HG02678 (cell line): ENCODE measurements around the gene SLC5A10.

Experiments
- ATAC-seq: cut with Tn5 transposase; IDR thresholded peaks from one replicate; pipeline ENCODE4 v1.9.1; 2021; ENCODE audit warnings: mild to moderate bottlenecking, moderate library complexity; ENCODE audit not compliant: unreplicated experiment

The SLC5A10 gene

GRCh38 chr17:18963126-18964017 is 11.4 kb downstream of the SLC5A10 start:
- no peak for ATAC-seq

DNA sequence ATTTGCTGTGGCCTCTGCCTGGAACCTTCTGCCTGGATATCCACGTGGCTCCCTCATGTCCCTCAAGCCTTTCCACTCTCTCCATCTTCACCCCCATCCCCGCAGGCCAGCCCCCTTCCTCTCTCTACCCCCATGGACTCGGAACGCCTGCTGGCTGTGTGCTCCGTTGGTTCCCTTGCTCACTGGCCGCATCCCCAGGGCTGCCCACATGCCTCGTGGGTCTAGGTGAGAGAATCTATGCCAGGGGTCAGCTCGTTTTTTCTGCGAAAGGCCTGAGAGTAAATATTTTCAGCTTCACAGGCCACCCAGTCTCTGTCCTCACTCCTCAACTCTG is 12.0 kb downstream of the SLC5A10 start:
- ATAC-seq = no peak

DNA sequence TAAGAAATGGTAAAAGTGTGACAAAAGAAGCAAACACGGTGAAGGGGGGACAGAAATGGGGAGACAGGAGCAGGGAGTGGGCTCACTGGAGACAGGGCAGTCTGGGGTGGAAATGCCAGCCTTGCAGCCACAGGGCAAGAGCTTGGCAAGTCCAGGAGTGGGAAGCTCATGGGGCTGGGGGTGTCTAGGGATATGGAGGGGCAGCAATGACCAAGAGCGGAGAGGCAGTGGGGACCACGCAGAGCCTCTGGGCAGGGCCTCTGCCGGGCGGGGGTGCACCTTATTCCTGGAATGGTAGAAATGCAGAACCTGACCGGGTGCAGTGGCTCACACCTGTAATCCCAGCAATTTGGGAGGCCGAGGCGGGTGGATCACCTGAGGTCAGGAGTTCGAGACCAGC is 12.6 kb downstream of the SLC5A10 start:
- no peak for ATAC-seq

DNA sequence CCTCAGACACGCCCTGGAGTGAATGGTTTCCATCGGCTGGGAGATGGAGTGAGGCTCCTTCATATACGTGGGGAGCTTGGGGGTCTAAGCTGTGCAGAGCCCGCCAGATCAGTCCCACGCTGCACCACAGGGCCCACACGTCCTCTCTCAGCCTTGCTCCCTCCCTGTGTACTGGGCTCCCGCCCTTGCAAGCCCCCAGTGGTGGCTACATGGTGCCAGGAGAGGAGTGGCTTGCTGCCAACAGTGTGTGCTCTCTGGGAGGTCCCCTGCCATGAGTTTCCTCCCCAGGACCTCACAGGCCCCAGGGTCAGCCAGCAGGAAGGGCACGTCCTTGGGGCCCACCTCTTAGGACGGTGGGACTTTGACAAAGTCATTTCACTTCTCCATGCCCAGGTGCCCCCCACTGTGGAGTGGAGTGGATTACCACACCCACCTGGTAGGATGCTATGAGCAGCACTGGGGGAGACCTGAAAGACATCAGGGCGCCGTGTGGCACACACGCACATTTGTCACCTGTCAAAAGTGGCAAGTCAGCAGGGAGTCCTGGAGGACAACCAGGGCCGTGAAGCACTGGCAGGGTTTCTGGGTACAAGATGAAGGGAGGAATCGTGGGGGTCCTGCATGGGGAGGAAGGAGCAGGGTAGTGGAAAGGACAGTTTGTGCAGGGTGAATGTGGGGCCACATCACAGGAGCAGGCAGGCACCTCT is 13.7 kb downstream of the SLC5A10 start:
- ATAC-seq = no peak

GRCh38 chr17:18966831-18967624 is 15.1 kb downstream of the SLC5A10 start:
- ATAC-seq = no peak

DNA sequence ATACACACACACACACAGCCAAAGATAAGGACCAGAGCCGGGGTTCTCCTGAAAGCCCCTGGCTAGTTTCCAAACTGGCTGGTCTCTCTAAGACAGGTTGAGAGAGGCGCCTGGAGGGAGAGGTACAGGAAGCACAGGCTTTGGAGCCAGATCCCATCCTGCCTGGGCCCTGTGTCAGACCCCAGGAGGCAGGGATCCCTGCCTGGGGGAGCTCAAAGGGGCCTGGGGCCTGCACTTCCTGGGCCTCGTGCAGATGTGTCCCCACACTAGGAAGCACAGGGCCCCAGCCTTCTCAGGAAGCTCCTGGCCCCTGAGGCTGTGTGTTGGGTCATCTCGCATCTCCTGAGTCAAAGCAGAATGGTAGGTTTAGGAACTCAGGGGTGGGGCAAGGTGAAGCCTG is 16.0 kb downstream of the SLC5A10 start:
- no peak for ATAC-seq

- ATAC-seq = no peak
Measured at GRCh38 chr17:18968345-18968744, 16.4 kb downstream of the SLC5A10 start.

- no peak for ATAC-seq
Measured at GRCh38 chr17:18968945-18969887, 17.3 kb downstream of the SLC5A10 start.

- no peak for ATAC-seq
Measured at GRCh38 chr17:18970582-18971480, 18.9 kb downstream of the SLC5A10 start.

DNA sequence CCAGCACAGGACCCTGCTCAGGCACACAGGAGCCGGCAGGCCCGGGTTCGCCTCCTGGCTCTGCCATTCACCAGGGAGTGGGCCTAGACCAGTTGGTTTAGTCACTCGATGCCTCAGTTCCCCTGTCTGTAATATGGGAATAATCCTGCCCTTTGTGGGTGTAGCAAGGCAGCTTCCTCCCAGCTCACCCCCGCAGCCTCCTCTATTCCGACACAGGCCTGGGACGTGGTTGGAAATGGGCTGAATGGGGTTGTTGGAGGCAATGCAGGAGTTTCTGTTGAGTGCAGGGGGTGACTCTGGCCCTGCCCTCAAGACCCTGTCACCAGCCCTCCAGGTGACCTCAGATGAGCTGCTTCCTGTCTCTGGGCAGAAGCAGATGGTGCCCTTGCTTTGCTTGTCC is 19.8 kb downstream of the SLC5A10 start:
- no peak for ATAC-seq

DNA sequence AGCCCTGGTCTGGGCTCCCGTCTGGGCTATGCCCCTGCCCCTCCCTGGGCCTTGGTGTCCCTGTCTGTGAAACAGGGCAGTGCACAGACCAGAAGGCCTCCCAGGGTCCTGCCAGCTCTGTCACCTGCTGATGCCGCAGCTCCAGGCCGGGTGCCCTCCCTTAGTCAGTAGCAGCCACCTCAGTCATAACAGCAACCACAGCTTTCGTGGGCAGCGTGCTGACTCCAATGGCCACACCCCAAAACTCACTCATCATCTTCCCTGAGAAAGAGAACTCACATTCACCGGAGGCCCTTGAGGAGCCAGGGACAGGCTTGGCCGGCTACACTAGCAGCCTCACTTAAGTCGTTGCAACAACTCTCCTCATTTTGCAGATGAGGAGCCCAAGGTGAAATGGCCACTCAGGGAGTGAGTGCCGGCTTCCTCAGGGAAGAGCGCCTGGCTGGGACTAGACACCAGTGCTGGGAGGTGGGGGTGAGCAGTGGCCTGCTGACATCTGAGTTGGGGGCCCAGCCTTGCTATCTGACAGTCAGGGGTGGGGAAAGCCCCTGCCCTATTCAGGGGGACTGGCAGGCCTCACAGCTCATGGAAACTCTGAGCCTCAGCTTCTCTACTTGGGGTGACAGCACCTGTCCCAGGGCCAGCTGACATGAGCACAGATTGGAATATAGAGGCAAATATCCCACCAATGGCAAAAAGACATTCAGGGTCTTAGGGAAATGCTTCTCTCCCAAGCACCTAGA is 22.6 kb downstream of the SLC5A10 start:
- no peak for ATAC-seq

DNA sequence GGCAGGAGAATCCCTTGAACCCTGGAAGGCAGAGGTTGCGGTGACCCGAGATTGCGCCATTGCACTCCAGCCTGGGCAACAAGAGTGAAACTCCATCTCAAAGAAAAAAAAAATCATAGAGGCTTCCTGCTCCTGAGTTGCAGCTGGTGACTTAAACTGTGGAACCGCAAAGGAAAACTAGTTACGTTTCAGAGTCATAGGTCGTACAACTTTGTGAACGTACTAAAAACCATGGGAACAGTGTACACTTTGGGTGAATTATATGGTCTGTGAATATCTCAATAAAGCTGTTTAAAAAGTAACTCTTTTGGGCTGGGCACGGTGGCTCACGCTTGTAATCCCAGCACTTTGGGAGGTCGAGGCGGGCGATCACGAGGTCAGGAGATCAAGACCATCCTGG is 23.6 kb downstream of the SLC5A10 start:
- ATAC-seq = no peak

DNA sequence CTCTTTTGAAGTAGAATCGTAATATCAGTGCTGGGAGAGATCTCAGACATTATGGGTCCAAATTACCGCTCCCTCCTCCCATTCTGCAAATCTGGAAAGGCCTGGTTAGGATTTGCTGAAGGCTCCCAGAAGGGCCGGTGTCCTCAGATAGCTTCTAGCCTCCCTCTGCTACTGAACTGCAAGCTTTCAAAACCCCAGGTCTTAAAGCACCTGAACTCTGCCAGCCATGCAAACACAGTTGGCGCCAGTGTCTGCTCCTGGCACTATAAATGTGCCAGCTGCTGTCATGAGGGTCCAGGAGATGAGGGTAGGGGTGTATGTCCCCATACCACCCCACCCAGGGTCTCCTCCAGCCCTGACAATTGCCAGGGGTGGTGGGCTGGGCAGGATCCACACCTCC is 24.2 kb downstream of the SLC5A10 start:
- no peak for ATAC-seq

DNA sequence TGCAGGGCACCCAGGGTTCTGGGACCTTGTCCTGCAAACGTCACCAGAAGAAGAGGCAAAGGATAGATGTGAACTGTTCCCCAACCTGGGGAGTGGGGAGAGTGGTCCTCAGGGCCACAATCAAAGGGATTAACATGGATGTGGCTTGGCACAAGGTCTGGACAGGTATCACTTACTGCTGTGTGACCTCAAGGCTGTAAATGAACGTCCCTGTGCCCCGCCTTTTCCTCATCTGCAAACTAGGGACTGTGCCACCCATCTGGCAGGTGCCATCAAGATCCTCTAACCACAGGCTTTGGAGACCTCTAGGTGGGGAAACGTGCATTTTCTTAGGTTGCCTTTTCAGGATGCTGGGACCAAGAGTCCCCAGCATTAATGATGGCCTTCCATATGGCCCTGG is 25.1 kb downstream of the SLC5A10 start:
- no peak for ATAC-seq

DNA sequence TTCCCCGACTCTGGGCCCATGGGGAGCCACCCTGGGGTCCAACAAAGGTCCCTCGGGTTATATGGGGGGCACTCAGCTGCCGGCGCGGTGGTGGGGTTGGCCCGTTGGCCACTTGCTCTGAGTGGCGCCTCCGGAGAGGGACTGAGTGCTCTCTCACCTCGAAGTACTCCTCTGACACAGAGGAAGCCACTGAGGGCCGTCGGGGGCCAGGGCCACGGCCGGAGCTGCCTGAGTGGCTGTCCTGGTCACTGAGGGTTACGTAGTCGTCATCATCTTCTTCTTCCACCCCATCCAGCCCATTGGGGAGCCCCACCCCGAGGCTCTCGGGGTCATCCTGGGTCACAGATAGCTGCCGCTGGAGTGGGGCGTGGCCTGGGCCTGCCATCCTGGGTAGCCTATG is 25.7 kb downstream of the SLC5A10 start:
- ATAC-seq = no peak

DNA sequence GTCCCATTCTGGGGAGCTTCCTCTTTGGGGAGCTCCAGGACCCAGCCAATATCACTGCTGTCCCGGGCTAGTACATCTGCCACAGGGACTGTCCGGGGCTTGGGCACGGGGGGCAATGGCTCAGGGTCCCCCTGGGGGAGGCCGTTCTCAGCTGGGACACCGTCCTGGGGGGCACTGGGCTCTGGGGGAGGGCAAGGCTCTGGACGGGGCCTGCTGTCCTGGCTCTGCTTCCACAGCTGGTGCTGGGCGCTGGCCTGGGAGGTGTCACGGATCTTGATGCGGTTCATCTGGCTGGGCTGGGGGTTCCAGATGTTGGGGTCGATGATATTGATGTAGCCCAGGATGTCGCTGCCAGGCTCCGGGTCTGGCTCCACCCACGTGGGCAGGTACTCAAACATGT is 26.1 kb downstream of the SLC5A10 start:
- ATAC-seq = no peak

GRCh38 chr17:18978655-18979054 is 26.7 kb downstream of the SLC5A10 start:
- ATAC-seq = no peak

GRCh38 chr17:18980682-18981334 is 28.8 kb downstream of the SLC5A10 start:
- ATAC-seq = no peak

DNA sequence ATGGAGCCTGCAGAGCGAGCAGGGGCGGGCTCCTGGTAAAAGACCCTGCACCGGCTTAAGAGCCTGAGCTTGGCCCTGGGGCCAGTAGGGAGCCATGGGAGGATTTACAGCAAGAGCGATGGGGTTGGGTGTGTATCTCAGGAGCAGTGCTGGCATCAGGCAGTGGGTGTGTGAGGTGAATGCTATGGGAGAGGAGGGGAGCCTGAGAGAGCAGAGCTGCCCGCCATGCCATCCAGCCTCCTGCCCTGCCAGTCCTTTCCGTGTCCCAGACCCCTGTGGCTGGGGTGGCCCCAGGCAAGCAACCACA is 29.3 kb downstream of the SLC5A10 start:
- ATAC-seq = no peak
